Kidney tubule cell (primary cell): Measurements from ENCODE around the gene IFNAR1.

ENCODE experiments used
- DNase-seq: peaks from one replicate; pipeline ENCODE4 v3.0.0-alpha.2; 2018; ENCODE audit warnings: low spot score

The IFNAR1 gene

DNA sequence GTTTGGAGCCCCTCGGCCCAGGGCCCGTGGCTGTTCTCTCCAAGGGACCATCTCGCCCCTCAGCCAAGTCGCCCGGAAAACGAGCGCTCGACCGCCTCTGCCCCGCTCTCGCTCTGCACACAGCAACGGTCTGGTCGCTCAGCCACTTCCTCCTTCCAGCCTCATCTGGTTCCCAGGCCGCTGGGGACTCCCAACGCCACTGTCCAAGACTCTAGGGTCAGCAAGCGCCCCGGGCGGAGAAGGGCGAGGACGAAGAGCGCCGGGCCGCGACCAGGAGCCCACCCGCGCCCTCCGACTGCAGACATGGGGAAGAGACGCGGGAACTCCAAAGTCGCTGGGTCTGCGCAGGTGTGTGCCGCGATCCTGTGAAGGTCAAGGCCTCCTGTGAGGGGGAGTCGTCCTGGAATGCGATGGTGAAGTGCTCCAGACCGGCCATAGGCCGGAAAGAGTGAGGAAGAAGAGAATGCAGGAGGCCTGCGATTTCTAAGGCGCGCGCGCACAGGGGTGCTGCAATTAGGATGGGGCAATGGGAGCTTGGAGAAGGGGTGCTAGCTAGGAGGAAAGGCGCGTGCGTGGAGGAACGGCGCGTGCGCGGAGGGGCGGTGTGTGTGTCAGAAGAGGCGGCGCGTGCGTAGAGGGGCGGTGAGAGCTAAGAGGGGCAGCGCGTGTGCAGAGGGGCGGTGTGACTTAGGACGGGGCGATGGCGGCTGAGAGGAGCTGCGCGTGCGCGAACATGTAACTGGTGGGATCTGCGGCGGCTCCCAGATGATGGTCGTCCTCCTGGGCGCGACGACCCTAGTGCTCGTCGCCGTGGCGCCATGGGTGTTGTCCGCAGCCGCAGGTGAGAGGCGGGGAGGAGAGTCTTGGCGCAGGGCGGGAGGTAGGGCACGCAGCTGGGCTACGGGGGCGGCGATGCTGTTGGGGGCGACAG is at the start of gene IFNAR1:
TSS of gene IFNAR1 (plus strand) at position 680 of the 931 bp plus-strand sequence. CDS start at position 766, 86 bp downstream.
- peak; percentile 97 for DNase-seq

DNA sequence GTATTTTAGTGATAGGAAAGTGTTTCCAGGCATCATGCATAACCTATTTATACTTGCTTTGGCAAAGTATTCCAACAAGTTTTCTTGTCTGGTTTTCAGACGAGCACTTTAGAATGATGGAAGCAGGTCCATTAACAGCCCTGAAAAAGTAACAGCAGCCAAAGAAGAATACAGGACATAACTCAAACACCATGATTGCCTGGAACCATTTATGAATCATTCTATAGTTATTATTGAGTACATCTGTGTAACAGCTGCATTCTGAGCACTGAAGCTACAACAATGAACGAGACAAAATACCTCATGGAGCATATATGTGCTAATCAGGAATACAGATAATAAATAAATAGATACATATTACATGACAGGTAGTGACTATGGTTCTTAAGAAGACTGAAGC is 46.0 kb upstream of the IFNAR1 start:
- no peak for DNase-seq

DNA sequence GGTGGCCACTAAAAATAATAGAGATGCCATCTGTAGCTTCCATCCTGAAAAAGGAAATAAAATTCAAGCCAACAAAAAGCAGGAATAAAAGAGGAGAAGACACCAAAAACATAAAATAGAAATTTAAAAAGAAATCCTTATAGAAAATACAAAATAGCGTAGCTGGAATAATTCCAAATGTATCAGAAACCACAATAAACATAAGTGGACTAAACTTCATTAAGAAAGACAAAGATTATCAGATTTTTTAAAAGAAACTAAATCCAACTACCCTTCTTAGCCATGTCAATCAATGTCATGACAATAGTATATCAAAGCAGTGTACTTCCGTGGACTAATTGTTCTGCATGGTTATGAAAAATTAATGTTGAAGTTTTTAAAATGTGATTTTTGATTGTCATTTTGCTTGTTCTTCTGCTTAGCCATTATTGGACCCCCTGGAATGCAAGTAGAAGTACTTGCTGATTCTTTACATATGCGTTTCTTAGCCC is 45.4 kb upstream of the IFNAR1 start:
- DNase-seq = no peak

DNA sequence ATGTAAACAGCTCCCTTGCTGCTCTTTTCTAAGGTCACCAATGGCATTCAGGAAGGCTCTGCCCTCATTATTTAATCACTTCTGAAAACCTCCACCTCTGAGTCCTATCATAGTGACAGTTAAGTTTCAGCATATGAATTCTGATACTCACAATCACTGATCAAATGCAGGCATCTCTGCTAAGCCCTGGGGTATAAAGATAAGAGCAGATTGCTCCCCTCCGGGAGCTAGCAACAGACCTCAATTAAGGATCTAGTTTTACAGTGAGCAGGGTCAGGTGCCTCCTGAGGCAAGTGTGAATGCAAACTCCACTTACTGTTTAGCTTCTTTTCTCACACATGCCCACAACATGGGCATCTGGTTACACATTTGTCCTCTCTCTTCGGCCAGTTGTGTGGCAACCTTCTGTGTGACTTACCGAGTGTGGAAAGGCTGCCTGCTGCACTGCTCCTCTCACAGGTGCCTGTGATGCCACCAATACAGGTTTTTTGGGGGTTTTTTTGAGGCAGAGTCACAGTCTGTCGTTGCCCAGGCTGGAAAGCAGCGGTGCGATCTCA is 43.6 kb upstream of the IFNAR1 start:
- DNase-seq = no peak

DNA sequence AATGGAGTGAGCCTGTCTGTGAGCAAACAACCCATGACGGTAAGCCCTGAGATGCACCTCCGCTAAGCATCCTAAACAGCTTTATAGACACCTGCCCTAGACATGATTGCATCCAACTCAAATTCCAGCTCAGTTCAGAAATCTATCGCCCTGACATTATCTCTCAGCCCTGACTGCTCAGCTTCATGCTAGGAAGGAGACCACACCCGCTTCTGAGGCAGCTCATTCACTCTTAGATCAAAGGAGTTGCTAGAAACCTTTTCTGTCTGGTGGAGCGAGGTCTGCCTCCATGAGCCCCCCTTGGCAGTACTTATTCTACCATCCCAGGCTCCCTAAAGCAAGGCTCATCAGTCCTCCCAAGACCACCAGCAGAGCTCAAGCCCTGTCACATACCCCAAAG is 41.6 kb upstream of the IFNAR1 start:
- no peak for DNase-seq

DNA sequence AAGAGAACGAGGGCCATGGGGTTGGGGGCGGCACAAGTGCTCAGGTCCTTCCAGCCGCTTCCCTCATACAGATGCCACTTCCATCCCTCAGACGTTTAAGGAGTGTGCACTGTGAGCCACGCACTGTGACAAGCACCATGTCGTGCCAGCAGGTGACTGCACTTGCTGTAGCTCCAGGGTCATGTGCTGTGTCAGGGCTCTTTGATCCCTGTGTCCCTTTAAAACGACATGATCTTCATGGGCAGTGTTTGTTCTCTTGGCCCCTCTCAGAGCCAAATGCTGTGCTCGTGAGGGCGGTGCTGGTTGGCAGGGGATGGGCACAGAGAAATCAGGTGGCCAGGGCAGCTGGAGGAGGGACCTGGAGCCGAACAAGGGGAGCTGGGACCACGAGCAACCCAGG is 38.7 kb upstream of the IFNAR1 start:
- no peak for DNase-seq

GRCh38 chr21:33286600-33287456 is 37.9 kb upstream of the IFNAR1 start:
- peak; percentile 64 for DNase-seq

DNA sequence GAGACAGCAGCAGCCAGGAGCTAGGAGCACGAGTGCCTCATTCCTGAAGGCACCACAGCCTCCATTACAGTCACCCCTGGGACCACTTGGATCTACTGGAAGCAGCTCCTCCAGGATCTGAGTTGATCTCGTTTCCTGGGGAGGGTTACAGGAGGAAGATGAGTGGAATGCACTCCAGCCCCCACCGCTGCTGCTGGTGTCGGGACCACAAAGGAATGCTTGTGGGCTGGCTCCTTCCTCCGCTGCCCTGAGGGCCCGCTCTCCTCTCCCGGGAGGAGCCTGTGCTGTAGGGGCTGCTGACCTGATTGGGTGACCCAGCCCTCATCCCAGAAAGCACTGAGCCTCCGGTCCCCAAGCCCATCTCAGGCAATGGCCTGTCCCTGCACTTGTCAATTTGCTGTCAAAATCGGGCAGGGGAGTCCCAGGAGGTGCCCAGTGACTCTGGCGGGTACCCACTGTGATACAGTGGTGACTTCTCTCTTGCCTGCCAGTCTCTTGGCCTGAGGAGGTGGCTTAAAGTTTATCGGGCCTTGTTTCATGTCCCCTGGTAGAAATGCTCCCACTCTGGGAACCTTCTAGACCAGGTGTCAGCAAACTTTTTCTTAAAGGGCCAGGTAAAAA is 35.5 kb upstream of the IFNAR1 start:
- peak; percentile 53 for DNase-seq

DNA sequence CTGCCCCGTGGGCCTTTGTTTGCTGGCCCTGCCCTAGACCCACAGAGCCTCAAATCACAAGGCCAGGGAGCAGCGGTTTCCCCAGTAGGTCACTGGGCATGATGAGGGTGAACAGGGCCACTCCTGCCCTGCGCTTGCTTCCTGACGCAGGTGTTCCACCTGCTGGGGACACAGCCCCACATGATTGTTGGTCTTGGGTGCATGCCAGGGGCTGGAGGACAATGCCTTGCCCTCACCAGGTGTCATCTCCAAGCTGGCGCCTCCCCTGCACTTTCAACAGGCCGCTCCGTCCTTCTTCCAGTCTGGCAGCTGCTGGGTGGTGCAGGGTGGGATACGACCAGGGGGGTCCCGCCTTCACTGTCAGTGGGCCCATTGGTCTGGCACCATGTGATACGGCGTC is 34.3 kb upstream of the IFNAR1 start:
- DNase-seq = no peak

GRCh38 chr21:33291686-33292085 is 33.1 kb upstream of the IFNAR1 start:
- no peak for DNase-seq

GRCh38 chr21:33292724-33293123 is 32.0 kb upstream of the IFNAR1 start:
- no peak for DNase-seq

DNA sequence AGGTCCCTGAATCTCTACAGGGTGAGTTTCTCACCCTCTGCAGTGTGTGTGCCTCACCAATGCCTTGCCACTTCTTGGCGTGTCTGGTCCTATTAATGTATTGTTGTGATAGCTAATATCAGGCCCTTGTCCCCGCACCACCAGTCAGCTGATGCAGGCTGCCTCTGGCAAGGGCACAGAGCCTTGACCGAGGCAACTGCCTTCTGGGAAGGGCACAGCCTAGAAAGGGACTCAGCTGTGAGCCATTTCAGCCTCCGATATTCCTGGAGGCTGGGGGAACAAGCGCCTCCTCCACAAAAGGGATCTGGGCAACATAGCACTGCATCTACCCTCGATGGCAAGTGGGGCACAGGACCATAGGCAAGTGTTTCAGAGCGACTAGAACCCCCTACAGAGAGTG is 31.6 kb upstream of the IFNAR1 start:
- no peak for DNase-seq

GRCh38 chr21:33293811-33294216 is 31.0 kb upstream of the IFNAR1 start:
- no peak for DNase-seq

DNA sequence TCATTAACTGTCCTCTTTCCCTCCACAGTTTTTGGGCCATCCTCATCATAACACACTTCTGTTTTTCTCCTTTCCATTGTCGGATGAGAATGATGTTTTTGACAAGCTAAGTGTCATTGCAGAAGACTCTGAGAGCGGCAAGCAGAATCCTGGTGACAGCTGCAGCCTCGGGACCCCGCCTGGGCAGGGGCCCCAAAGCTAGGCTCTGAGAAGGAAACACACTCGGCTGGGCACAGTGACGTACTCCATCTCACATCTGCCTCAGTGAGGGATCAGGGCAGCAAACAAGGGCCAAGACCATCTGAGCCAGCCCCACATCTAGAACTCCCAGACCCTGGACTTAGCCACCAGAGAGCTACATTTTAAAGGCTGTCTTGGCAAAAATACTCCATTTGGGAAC is 28.6 kb upstream of the IFNAR1 start:
- no peak for DNase-seq

DNA sequence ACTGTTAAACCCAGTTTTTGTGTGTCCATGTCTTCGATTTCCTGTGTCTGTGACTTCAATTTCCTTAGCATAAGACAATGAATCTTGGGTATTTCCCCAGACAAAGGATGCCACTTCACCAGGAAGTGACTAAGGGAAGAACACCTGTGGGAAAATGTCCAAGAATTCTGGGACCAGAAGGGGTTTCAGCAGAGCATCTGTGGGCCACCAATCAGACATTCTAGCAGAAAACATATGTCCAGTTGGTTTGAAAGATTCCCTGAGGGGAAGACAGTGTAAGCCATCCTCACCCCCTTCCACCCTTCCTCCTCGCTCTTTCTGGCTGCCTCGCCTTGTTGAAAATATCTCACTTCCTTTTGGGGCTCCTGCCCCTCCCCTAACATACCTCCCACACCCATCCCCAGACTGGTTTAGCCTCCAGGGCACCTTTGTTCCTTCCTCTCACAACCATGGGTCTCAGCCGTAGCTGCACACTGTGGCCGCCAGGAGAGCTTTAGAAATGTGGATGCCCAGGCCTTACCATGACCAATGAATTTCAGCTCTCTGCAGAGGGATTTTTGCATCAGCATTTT is 25.5 kb upstream of the IFNAR1 start:
- DNase-seq = peak; percentile 48

DNA sequence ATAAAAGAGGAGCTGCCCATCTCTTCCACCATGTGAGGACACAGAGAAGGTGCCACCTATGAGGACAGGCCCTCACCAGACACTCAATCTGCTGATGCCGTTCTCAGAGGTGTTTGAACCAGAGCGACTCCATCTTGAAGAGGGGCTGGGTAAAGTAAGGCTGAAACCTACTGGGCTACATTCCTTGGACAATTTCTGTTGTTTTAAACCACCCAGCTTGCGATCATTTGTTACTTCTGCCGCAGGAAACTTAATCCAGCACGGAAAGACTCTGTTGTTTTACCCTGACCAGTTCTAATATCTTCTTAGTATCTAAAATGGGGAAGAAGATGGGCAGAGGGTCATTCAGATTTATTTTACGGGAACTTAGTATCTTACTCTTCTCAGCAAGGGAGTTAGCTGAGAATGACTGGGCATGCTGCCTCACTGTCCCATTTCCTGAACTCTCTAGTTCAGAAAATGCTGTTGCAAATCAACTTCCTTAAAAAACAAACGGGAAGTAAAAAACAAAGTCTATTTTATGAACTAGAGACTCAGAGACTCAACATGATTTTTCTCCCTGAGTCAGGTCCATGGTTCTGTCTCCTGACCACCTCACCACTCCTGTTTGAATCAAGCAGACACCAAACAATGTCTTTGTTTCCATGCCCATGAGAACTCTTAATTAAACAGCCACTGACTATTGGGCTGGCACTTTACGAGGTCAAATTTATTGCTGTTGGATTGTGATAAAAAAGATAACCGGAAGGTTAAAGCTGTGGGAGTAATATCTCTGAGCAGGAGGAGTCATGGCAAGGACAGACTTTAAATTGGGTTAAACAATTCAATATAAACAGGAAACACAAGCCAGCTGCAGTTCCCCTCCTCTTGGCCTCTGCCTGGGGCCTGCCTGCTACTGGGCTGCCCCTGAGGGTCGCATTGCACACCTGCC is 23.8 kb upstream of the IFNAR1 start:
- DNase-seq = no peak

DNA sequence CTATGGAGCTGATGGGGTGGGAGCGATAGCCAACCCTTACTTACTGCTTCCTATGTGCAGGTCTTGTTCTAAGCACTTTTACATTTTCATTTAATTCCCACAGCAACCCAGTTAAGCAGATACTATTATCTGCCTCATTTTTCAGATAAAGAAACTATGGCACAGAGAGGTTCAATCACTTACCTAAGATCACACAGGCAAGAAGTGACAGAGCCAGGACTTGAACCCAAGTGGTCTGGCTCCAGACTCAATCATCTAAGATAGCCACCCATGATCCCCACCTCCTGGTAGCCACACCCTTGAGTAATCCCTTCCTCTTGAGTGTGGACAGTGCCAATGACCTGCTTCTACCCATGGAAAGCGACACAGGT is 23.2 kb upstream of the IFNAR1 start:
- no peak for DNase-seq

- DNase-seq = peak; percentile 17
These were observed 22.7 kb upstream of the IFNAR1 start for GRCh38 chr21:33302055-33302454.

DNA sequence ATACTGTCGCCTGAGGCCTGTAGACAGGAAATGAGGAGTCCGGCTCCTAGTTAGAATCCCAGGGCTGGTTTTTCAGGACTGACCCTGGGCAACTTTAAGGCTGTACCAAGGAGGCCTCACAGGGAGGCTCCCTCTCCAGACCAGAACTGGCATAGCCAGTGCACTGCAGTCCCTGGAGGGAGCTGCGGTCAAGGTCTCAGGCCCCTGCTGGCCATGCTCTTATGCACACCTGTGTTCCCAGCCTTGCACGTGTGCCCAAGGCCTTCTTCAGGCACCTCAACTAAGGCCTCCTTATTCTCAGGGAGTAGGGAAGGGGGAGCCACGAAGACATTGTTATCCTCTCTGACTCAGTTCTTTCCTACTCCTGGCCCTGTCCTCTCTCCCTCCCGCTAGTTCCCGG is 22.0 kb upstream of the IFNAR1 start:
- DNase-seq = no peak

- DNase-seq = no peak
These were observed 19.5 kb upstream of the IFNAR1 start for GRCh38 chr21:33305344-33305671.

DNA sequence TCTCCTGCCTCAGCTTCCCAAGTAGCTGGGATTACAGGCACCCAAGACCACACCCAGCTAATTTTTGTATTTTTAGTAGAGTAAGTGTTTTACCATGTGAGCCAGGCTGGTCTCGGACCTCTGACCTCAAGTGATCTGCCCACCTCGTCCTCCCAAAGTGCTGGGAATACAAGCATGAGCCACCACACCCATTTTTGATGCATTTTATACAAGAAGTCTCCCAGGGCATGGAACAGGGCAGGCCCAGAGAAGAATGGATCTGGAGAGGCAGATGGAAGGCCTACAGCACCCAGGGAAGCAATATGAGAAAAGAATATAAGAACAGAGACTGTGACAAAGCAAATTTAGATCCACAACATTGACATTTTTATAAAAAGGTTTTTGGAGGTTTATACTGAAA is 18.8 kb upstream of the IFNAR1 start:
- DNase-seq = no peak
